Smooth muscle cell of the brain vasculature (primary cell): ENCODE measurements around the gene METTL13.

Source experiments
- DNase-seq: peaks from one replicate; pipeline ENCODE4 v3.0.0-alpha.2; 2012; ENCODE audit warnings: low read depth, low spot score

METTL13 gene

DNA sequence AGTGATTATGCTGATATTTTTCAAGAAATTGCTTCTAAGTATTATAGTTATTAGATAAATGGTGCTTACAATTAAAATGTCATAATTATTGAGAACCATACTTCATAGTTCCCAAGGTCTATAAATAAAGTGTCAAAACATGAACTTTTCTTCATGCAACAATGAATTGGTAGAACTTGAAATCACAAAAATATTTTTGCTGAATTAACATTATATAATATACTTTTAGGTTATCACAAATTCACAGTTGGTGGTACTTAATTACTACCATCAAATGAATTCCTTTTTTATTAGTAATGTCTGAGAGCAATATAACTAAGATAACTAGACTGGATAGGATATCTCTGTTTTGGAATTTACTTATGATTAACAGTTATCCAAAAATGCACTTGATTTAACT, 64.5 kb downstream of the METTL13 start:
- no peak for DNase-seq
